Keratinocyte (primary cell): ENCODE measurements around the gene SURF1.

Source experiments
- EZH2 ChIP-seq: IDR thresholded peaks from one replicate; pipeline ENCODE4 v1.6.1; 2012; ENCODE audit warnings: inconsistent platforms, mild to moderate bottlenecking, low read length, moderate library complexity
- TF ChIP-seq, protein P1 (sequence below), 3 experiments: IDR thresholded peaks in 1 of 3; conservative IDR thresholded peaks in 1 of 3; optimal IDR thresholded peaks in 1 of 3; 2 replicates in 2 of 3; 3 replicates in 1 of 3; pipeline versions ENCODE3 to v1.5.1; 2011; ENCODE audit warnings: low read length in 3 of 3, mild to moderate bottlenecking in 3 of 3, moderate library complexity in 2 of 3, control low read depth in 1 of 3, inconsistent platforms in 1 of 3; ENCODE audit not compliant: insufficient read depth in 2 of 3; ENCODE audit errors: extremely low read depth in 1 of 3

DNA sequence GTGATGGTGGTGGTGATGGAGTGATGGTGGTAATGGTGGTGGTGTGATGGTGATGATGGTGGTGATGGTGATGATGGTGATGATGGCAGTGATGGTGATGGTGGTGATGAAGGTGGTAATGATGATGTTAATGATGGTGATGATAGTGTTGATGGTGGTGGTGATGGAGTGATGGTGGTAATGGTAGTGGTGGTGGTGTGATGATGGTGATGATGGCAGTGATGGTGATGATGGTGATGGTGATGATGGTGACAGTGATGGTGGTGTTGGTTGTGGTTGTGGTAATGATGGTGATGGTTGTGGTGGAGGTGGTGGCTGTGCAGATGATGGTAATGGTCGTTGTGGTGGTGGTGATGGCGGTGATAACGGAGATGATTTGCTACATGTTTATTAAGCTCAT lies 27.2 kb upstream of the SURF1 start:
- TF ChIP-seq, protein P1, sequence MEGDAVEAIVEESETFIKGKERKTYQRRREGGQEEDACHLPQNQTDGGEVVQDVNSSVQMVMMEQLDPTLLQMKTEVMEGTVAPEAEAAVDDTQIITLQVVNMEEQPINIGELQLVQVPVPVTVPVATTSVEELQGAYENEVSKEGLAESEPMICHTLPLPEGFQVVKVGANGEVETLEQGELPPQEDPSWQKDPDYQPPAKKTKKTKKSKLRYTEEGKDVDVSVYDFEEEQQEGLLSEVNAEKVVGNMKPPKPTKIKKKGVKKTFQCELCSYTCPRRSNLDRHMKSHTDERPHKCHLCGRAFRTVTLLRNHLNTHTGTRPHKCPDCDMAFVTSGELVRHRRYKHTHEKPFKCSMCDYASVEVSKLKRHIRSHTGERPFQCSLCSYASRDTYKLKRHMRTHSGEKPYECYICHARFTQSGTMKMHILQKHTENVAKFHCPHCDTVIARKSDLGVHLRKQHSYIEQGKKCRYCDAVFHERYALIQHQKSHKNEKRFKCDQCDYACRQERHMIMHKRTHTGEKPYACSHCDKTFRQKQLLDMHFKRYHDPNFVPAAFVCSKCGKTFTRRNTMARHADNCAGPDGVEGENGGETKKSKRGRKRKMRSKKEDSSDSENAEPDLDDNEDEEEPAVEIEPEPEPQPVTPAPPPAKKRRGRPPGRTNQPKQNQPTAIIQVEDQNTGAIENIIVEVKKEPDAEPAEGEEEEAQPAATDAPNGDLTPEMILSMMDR (optimal IDR thresholded peaks at IDR 0.05 in 1 of 3, IDR thresholded peaks at IDR 0.05 in 1 of 3, conservative IDR thresholded peaks at IDR 0.05 in 1 of 3; ENCODE audit: extremely low read depth in 1 of 3, insufficient read depth in 2 of 3, low read length in 3 of 3) = no peak
- no peak for TF ChIP-seq EZH2
